ENCODE measurements around the gene TP53BP1. TPM values are rescaled to one million over a fixed set of nuclear protein-coding genes. Genes with fewer than 3 reads are reported as not detected.
"Not testable (repeated sequence)": the region's sequence is repeated elsewhere in the genome, so short reads cannot be mapped to it uniquely, and the experiment has no call there.

The TP53BP1 gene, protein sequence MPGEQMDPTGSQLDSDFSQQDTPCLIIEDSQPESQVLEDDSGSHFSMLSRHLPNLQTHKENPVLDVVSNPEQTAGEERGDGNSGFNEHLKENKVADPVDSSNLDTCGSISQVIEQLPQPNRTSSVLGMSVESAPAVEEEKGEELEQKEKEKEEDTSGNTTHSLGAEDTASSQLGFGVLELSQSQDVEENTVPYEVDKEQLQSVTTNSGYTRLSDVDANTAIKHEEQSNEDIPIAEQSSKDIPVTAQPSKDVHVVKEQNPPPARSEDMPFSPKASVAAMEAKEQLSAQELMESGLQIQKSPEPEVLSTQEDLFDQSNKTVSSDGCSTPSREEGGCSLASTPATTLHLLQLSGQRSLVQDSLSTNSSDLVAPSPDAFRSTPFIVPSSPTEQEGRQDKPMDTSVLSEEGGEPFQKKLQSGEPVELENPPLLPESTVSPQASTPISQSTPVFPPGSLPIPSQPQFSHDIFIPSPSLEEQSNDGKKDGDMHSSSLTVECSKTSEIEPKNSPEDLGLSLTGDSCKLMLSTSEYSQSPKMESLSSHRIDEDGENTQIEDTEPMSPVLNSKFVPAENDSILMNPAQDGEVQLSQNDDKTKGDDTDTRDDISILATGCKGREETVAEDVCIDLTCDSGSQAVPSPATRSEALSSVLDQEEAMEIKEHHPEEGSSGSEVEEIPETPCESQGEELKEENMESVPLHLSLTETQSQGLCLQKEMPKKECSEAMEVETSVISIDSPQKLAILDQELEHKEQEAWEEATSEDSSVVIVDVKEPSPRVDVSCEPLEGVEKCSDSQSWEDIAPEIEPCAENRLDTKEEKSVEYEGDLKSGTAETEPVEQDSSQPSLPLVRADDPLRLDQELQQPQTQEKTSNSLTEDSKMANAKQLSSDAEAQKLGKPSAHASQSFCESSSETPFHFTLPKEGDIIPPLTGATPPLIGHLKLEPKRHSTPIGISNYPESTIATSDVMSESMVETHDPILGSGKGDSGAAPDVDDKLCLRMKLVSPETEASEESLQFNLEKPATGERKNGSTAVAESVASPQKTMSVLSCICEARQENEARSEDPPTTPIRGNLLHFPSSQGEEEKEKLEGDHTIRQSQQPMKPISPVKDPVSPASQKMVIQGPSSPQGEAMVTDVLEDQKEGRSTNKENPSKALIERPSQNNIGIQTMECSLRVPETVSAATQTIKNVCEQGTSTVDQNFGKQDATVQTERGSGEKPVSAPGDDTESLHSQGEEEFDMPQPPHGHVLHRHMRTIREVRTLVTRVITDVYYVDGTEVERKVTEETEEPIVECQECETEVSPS (N-terminal part only)
- 10 to 100 TPM; 24.3 to 27.3 TPM for total RNA-seq

DNA sequence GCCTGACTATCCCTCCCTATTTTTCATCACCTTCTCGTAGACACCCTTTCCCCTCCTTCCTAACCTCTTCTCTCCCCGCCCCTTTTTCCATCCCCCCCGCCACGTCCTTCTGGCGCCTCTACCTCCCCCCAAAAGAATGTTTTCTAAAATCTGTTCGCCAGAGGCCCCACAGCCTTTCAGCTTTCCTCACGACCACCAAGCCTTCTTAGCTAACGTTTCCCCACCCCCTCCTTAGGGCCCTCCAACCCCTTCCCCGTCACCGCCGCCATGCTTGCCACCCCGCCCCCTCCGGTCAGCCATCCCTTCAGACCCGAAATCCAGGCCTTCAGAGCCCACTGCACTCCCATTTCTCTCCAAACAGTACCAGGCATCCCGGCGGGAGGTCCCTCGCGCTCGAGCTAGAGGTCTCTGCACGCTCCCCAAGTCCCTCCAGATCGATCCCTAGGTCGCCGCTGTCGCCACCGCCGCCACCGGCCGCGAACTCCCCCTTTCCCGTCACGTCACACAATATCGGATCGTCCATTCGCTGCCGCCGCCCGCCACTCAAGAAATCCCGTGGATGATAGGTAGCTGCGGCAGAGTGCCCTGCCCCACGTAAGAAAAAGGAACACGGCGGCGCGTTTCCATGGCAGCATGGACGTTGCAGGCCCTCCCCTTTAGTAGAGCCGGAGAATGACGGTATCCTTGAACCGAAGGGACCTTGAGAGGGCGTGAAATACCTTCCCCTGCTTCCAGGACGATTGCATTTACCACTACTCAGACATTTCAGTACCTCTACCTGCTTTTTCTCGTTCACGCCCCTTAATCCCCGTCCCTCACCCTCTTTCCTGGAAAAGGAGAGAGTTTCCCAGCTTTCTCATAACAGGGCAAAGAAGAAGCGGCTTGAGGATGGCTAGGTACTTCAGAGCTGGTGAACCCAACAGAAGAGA lies at the start of gene TP53BP1:
TSS of gene TP53BP1 (minus strand) at position 484 of the 929 bp plus-strand sequence. CDS start at position 371, 113 bp downstream.
- peak within 1 kb of the TSS; percentile 90 for H3K4me3 Mint-ChIP-seq
- H3K36me3 Mint-ChIP-seq (ENCODE audit: low read depth), result peaks cover 12% of the 10 kb centered on the region
- ATAC-seq (peak; percentile 99), DNase-seq (peak; percentile 98)
- ChIA-PET CTCF (interaction anchor here (0.7 to 5.2 kb wide), 3 partner anchors 17 to 50 kb away, joined by 3 to 27 read pairs (median 17); no protein-coding TSS in a partner anchor), POLR2A (interaction anchor here (0.6 to 2.1 kb wide), 2 partner anchors 18 to 1284 kb away, joined by 4 to 19 read pairs; no protein-coding TSS in a partner anchor)
- H3K27me3 Mint-ChIP-seq (ENCODE audit: low read depth), result no peaks in the 10 kb centered on the region
- peak within 1 kb of the TSS; percentile 91 for H3K27ac Mint-ChIP-seq
- H3K4me1 Mint-ChIP-seq (ENCODE audit: low read depth), result peaks cover 33% of the 10 kb centered on the region
- H3K9me3 Mint-ChIP-seq (ENCODE audit: insufficient read depth), result no peaks in the 10 kb centered on the region

DNA sequence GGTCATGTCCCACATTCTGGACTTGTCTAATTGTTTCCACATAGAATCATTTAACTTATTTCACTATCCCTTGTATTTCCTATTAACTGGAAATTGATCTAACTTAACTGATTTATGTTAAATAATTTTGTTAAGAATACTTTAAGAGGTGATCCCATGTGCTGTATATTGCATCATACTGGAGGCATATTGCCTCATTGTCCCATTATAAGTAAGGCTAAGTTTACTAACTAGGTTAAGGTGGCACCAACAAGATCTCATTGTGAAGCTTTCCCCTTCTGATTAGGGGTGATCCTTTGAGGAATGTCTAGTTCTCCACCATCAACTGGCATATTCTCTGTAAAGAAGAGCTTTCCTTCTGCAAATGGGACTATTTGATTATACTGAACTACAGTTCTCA lies 48.8 kb upstream of the TP53BP1 start:
- no peaks in the 10 kb centered on the region for H3K36me3 Mint-ChIP-seq (ENCODE audit: low read depth)
- ATAC-seq, result no peak
- CTCF ChIA-PET, result interaction anchor here (0.7 to 1.7 kb wide), 3 partner anchors 49 to 195 kb away, joined by 3 read pairs; partner anchors contain the start of gene TP53BP1
- DNase-seq, result no peak
- no peaks in the 10 kb centered on the region for H3K27me3 Mint-ChIP-seq (ENCODE audit: low read depth)
- H3K9me3 Mint-ChIP-seq (ENCODE audit: insufficient read depth), result no peaks in the 10 kb centered on the region
- no peak overlapping the region for H3K27ac Mint-ChIP-seq
- POLR2A ChIA-PET, result interaction anchor here (0.6 kb wide), 1 partner anchor 68 kb away, joined by 3 read pairs; no protein-coding TSS in a partner anchor
- no peak overlapping the region for H3K4me3 Mint-ChIP-seq
- peaks cover 9% of the 10 kb centered on the region for H3K4me1 Mint-ChIP-seq (ENCODE audit: low read depth)

DNA sequence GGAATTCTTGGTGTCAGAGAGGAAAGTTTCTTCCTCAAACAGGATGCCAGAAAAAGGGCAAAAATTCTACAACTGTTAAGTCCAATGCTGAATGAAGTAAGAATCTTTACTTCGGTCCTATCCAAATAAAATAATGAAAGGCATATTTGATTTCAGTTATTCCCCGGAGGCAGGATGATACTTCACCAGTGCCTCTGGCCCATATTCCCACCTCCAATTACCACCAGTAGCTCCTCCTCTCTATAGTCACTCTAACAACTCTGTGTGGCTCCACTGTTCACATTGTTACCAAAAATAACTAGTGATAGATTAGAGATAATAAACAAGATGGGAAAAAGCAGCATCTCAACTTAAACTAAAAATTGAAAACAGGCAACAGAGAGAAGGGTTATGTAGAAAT lies 45.1 kb upstream of the TP53BP1 start:
- DNase-seq (no peak), ATAC-seq (no peak)
- Mint-ChIP-seq H3K9me3 (ENCODE audit: insufficient read depth) (no peaks in the 10 kb centered on the region), H3K4me1 (ENCODE audit: low read depth) (peaks cover 9% of the 10 kb centered on the region), H3K36me3 (ENCODE audit: low read depth) (peaks cover 2% of the 10 kb centered on the region), H3K27ac (no peak overlapping the region), H3K4me3 (no peak overlapping the region), H3K27me3 (ENCODE audit: low read depth) (no peaks in the 10 kb centered on the region)
- ChIA-PET POLR2A (no interaction called here), CTCF (no interaction called here)

DNA sequence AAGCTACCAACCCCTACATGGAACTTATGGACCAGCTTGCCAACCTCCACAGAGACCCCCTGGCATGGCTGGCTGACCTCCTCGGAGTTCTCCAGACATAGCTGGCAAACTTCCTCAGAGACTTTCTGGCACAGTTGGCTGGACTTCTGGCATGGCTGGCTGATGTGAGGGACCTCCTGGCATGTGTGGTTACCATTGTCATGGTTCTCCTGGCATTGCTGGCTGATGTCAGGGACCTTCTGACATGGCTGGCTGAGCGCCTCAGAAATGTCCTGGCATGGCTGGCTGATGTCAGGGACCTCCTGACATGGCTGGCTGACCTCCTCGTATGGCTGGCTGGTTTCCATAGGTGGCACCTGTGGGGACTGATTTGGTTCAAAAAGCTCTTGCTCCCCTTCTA lies 41.9 kb upstream of the TP53BP1 start:
- no peaks in the 10 kb centered on the region for H3K9me3 Mint-ChIP-seq (ENCODE audit: insufficient read depth)
- ATAC-seq (no peak), DNase-seq (no peak)
- H3K4me1 Mint-ChIP-seq (ENCODE audit: low read depth), result no peaks in the 10 kb centered on the region
- H3K4me3 Mint-ChIP-seq, result no peak overlapping the region
- ChIA-PET CTCF (no interaction called here), POLR2A (no interaction called here)
- peaks cover 2% of the 10 kb centered on the region for H3K36me3 Mint-ChIP-seq (ENCODE audit: low read depth)
- H3K27ac Mint-ChIP-seq, result no peak overlapping the region
- no peaks in the 10 kb centered on the region for H3K27me3 Mint-ChIP-seq (ENCODE audit: low read depth)

DNA sequence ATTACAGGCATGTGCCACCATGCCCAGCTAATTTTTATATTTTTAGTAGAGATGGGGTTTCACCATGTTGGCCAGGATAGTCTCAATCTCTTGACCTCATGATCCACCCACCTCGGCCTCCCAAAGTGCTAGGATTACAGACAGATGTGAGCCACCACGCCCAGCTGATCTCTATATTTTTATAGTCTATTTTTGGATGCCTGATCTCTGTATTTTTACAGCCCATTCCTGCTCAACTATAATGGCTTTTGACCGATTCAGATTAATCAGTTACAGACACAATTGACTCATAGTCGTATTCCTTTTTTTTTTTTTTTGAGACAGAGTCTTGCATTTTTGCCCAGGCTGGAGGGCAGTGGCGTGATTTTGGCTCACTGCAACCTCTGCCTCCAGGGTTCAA lies 39.9 kb upstream of the TP53BP1 start:
- H3K9me3 Mint-ChIP-seq (ENCODE audit: insufficient read depth); H3K27me3 Mint-ChIP-seq (ENCODE audit: low read depth); H3K4me1 Mint-ChIP-seq (ENCODE audit: low read depth); DNase-seq; ATAC-seq; POLR2A ChIA-PET; CTCF ChIA-PET; H3K36me3 Mint-ChIP-seq (ENCODE audit: low read depth); H3K4me3 Mint-ChIP-seq; H3K27ac Mint-ChIP-seq: not testable (repeated sequence)

DNA sequence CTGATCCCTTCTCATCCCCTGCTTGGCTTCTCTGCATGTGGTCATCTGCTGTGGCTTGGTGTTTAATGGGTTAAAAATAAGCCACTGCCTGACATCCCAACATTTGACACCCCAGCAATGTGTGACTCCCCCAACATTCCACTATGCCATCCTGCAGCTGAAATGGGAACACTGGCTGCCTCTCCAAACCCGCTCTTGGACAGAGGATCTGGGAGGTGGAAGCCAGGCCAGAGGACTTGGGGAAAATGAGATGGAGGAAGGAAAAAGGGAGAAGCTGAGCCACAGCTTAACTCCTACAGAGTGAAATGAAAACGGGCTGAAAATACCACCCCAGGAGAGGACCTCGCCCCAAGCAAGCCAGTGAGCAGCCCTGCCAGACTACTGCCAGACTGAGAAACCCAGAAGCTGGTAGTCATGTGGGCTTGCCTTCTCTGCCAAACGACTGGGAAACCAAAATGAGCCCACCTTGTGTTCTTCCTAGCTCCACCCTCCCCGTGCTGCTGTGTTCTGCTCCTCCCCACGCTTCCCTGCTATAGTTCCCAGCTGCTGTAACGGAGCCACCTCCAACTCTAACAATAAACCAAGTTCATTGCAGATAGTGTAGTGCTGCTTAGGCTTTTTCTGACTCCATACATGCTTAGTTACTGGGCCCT lies 38.2 kb upstream of the TP53BP1 start:
- no peak for DNase-seq
- ATAC-seq, result no peak
- Mint-ChIP-seq H3K36me3 (ENCODE audit: low read depth) (peaks cover 2% of the 10 kb centered on the region), H3K4me1 (ENCODE audit: low read depth) (peaks cover 4% of the 10 kb centered on the region), H3K27ac (no peak overlapping the region), H3K4me3 (no peak overlapping the region), H3K9me3 (ENCODE audit: insufficient read depth) (no peaks in the 10 kb centered on the region), H3K27me3 (ENCODE audit: low read depth) (no peaks in the 10 kb centered on the region)
- POLR2A ChIA-PET, result no interaction called here
- CTCF ChIA-PET, result interaction anchor here (0.9 kb wide), 1 partner anchor 90 kb away, joined by 3 read pairs; no protein-coding TSS in a partner anchor

DNA sequence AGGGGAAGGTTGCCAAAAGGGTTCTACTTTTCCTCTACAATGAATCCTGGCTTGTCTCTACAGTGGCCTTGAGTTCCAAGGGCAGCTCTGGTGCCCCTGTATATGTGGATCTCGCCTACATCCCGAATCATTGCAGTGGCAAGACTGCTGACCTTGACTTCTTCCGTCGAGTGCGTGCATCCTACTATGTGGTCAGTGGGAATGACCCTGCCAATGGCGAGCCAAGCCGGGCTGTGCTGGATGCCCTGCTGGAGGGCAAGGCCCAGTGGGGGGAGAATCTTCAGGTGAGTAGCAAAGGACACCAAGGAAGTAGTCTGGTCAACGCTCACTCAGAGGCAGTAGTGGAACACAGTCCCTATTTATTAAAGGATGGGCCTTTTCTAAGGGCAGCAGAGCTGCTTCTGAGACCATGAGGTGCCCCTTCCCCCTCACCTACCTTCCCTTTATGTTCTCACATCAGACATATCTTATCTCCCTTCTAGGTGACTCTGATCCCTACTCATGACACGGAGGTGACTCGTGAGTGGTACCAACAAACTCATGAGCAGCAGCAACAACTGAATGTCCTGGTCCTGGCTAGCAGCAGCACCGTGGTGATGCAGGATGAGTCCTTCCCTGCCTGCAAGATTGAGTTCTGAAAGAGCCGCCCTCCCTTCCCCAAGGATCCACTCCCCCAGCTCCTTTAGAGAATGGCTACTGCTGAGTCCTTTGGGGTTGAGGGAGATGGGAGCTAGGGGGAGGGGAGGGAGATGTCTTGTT lies 36.8 kb upstream of the TP53BP1 start:
- ATAC-seq (no peak), DNase-seq (no peak)
- Mint-ChIP-seq H3K27ac (no peak overlapping the region), H3K9me3 (ENCODE audit: insufficient read depth) (no peaks in the 10 kb centered on the region), H3K4me3 (no peak overlapping the region), H3K27me3 (ENCODE audit: low read depth) (no peaks in the 10 kb centered on the region), H3K4me1 (ENCODE audit: low read depth) (peaks cover 17% of the 10 kb centered on the region), H3K36me3 (ENCODE audit: low read depth) (peaks cover 2% of the 10 kb centered on the region)
- ChIA-PET CTCF (no interaction called here), POLR2A (no interaction called here)

DNA sequence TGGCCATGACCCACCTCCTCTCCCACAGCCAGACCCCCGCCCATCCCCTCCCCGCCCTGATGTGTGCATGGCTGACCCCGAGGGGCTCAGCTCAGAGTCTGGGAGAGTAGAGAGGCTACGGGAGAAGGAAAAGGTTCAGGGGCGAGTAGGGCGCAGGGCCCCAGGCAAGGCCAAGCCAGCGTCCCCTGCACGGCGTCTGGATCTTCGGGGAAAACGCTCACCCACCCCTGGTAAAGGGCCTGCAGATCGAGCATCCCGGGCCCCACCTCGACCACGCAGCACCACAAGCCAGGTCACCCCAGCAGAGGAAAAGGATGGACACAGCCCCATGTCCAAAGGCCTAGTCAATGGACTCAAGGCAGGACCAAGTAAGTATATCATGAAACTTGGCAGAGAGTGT lies 36.2 kb upstream of the TP53BP1 start:
- ChIA-PET CTCF (interaction anchor here (0.8 kb wide), 1 partner anchor 14 kb away, joined by 3 read pairs; no protein-coding TSS in a partner anchor), POLR2A (no interaction called here)
- ATAC-seq (no peak), DNase-seq (no peak)
- peaks cover 2% of the 10 kb centered on the region for H3K36me3 Mint-ChIP-seq (ENCODE audit: low read depth)
- no peaks in the 10 kb centered on the region for H3K27me3 Mint-ChIP-seq (ENCODE audit: low read depth)
- peaks cover 18% of the 10 kb centered on the region for H3K4me1 Mint-ChIP-seq (ENCODE audit: low read depth)
- H3K4me3 Mint-ChIP-seq, result no peak overlapping the region
- H3K27ac Mint-ChIP-seq, result no peak overlapping the region
- no peaks in the 10 kb centered on the region for H3K9me3 Mint-ChIP-seq (ENCODE audit: insufficient read depth)

DNA sequence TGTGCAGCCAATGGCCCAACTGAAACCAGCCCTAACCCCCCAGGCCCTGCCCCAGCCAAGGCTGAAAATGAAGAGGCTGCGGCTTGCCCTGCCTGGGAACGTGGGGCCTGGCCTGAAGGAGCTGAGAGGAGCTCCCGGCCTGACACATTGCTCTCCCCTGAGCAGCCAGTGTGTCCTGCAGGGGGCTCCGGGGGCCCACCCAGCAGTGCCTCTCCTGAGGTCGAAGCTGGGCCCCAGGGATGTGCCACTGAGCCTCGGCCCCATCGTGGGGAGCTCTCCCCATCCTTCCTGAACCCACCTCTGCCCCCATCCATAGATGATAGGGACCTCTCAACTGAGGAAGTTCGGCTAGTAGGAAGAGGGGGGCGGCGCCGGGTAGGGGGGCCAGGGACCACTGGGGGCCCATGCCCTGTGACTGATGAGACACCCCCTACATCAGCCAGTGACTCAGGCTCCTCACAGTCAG lies 35.6 kb upstream of the TP53BP1 start:
- CTCF ChIA-PET, result interaction anchor here (0.8 kb wide), 1 partner anchor 14 kb away, joined by 3 read pairs; no protein-coding TSS in a partner anchor
- peaks cover 2% of the 10 kb centered on the region for H3K36me3 Mint-ChIP-seq (ENCODE audit: low read depth)

More for the DNA sequence above, 35.6 kb upstream of the TP53BP1 start:
- H3K4me1 Mint-ChIP-seq (ENCODE audit: low read depth), result peaks cover 18% of the 10 kb centered on the region
- DNase-seq (no peak), ATAC-seq (no peak)
- no peaks in the 10 kb centered on the region for H3K9me3 Mint-ChIP-seq (ENCODE audit: insufficient read depth)
- POLR2A ChIA-PET, result no interaction called here
- no peak overlapping the region for H3K27ac Mint-ChIP-seq
- no peaks in the 10 kb centered on the region for H3K27me3 Mint-ChIP-seq (ENCODE audit: low read depth)
- no peak overlapping the region for H3K4me3 Mint-ChIP-seq
